Effector memory CD8-positive, alpha-beta T cell (primary cell): Measurements from ENCODE around the gene CYP2E1.
"Not testable (repeated sequence)": the region's sequence is repeated elsewhere in the genome, so short reads cannot be mapped to it uniquely, and the experiment has no call there.

Experiments
- ATAC-seq: fragments of 150-1000 bp; cut with Tn5 transposase; replicated peaks from 2 replicates; pipeline ENCODE4 v1.10.0; 2021; ENCODE audit warnings: mild to moderate bottlenecking, moderate library complexity
- DNase-seq, 3 experiments: peaks; one replicate each; pipeline ENCODE4 v3.0.0; 2021
- H3K27ac Mint-ChIP-seq, 2 donors: one replicate each; pipeline ENCODE4 v1.8.0; 2022; ENCODE audit warnings: mild to moderate bottlenecking in 2 of 2, mixed read lengths in 2 of 2, moderate library complexity in 2 of 2
- H3K27me3 Mint-ChIP-seq, 2 donors: one replicate each; pipeline ENCODE4 v1.8.0; 2022; ENCODE audit warnings: mixed read lengths in 2 of 2
- H3K36me3 Mint-ChIP-seq: one replicate; pipeline ENCODE4 v1.8.0; 2022; ENCODE audit warnings: mild to moderate bottlenecking, moderate library complexity, mixed read lengths; ENCODE audit not compliant: insufficient read depth
- H3K4me1 Mint-ChIP-seq, 2 donors: one replicate each; pipeline ENCODE4 v1.8.0; 2022; ENCODE audit warnings: low read depth in 2 of 2, mixed read lengths in 2 of 2
- H3K4me3 Mint-ChIP-seq, 2 donors: one replicate each; pipeline ENCODE4 v1.8.0; 2022; ENCODE audit warnings: mild to moderate bottlenecking in 2 of 2, mixed read lengths in 2 of 2, moderate library complexity in 2 of 2
- H3K9me3 Mint-ChIP-seq, 2 donors: one replicate each; pipeline ENCODE4 v1.8.0; 2022; ENCODE audit warnings: mixed read lengths in 2 of 2

Gene CYP2E1

DNA sequence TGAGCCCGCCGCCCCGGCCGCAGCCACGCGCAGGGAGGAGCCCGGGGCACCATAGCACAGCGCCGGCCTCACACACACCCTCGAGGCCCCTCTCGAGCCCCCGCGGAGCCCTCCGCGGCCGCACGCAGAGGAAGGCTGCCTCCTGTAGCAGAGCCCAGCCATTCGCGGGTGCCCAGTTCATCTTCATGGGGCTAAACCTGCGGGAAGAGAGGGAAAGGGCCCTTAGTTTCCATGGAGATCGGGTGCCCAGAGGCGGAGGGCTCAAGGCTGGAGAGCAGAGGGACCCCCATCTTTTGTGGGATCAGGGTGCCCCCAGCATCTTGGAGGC is 41.1 kb downstream of the CYP2E1 start:
- DNase-seq (no peak), ATAC-seq (no peak)
- Mint-ChIP-seq H3K36me3 (no peaks in the 10 kb centered on the region), H3K27ac (no peak overlapping the region), H3K27me3 (peaks cover 19 to 28% of the 10 kb centered on the region in 2 donors), H3K4me3 (no peak overlapping the region), H3K4me1 (no peaks in the 10 kb centered on the region), H3K9me3 (peaks cover 0 to under 1% of the 10 kb centered on the region in 2 donors)

DNA sequence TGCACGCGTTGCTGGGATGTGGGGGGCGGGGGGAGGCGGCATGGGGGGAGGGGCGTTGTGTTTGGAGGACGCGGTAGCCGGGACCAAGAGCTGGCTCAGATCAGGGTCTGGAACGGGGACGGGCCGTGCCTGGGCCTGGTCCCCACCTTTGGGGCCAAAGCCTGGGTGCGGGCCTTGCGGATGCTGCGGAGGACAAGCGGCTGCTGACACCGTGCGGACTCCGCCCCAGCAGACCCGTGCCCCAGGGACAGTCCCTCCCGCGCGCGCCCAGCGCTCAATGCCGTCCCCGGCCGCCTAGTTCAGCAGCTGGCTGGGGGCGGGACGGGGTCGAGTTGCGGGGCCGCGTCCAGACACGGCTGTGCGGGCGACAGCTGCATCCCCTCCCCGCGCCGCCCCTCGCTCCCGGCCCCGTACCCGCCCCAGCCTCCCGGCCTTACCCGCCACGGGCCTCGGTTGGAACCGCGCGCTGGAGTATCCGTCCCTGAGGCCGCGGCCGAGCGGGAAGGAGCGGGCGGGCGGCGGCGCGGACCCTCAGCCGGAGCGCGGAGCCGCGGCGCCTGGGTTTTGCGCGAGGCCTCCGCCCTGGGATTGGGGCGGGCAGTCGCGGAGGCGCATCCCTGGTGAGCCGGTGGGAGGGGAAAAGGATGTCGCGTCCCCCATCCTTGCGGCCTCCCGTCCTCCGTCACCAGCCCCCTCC is 41.8 kb downstream of the CYP2E1 start:
- not testable (repeated sequence) for H3K4me1 Mint-ChIP-seq, H3K4me3 Mint-ChIP-seq, H3K36me3 Mint-ChIP-seq, H3K27ac Mint-ChIP-seq, H3K9me3 Mint-ChIP-seq, DNase-seq
- peaks cover 18 to 28% of the 10 kb centered on the region in 2 donors for H3K27me3 Mint-ChIP-seq
- peak; percentile 32 for ATAC-seq

DNA sequence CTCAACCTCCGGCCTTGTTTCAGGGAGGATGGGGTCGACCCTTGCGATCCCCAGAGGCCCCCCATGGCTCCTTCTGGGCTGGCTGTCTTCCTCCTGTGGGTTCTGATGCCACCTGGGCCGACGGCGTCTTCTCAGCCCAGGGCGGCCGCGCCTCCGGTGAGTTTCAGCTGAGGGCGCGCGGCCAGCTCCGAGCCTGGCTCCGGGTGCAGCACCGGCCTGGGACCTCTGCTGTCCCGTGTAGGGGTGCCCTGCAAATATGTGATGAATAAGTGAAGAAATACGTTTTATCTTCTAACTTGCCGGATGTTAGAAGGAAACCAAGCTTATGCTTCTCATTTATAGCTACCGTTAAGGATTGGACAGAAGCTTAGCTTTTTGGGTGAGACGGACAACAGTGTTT is 42.6 kb downstream of the CYP2E1 start:
- not testable (repeated sequence) for H3K9me3 Mint-ChIP-seq, H3K4me3 Mint-ChIP-seq, H3K27ac Mint-ChIP-seq, H3K36me3 Mint-ChIP-seq, H3K4me1 Mint-ChIP-seq, ATAC-seq, DNase-seq
- H3K27me3 Mint-ChIP-seq = peaks cover 10 to 20% of the 10 kb centered on the region in 2 donors

DNA sequence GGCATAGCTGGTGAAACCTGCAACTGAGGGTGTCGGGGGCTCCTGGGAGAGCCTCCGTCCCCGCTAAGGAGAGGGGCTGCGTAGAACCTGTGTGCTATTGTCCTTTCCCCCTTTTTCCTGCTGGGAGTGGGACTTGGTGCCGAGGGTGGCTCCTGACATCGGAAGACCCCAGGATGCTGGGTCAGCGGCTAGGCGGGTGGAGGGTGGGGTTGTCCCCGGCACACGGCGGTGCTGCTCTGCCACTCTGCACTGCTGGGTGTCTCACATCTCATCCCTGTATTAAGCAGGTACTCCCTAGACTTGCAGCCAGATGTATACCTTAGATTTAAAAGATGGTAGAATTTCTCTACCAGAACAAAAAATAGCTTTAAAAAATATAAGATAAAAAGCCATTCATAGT is 44.9 kb downstream of the CYP2E1 start:
- H3K4me3 Mint-ChIP-seq, DNase-seq, H3K36me3 Mint-ChIP-seq, ATAC-seq, H3K9me3 Mint-ChIP-seq, H3K4me1 Mint-ChIP-seq, H3K27ac Mint-ChIP-seq: not testable (repeated sequence)
- peaks cover 2 to 19% of the 10 kb centered on the region in 2 donors for H3K27me3 Mint-ChIP-seq

DNA sequence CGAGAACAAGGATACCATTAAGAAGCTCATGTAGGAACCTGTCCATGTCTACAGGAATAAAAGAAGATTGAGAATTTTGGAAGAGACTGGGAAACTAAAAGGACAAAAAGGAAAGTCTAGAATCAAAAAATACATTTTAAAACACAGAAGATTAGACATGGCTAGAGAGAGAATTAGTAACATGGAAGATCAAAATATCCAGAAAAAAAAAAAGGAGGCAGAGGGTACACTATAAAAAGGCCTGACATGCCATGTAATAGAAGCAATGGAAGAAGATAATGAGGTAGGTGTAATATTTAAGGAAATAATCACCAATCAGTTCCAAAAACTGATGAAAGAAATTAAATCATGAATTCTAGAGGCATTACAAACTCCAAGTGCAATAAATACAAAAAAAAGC is 46.3 kb downstream of the CYP2E1 start:
- H3K27me3 Mint-ChIP-seq, H3K4me1 Mint-ChIP-seq, H3K9me3 Mint-ChIP-seq, DNase-seq, H3K27ac Mint-ChIP-seq, H3K4me3 Mint-ChIP-seq, ATAC-seq, H3K36me3 Mint-ChIP-seq: not testable (repeated sequence)

DNA sequence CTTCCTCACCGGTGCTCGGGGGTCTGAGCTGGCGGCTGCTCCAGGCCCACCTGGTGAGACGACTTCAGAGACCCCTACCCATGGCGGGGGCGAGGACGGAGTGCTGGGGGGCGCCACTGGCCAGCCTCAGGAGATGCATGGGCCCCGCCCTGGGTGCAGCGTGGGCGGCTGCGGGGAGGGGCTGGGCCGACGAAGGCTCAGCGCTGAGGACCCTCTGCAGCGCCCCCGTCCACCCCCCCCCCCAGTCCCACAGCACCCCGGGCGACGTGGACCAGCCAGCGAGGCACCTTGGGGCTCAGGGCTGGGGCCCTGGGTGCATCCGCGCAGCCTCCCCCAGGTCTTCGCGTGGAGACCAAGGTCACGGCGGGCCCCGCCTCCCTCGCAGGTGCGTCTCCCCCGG is 49.9 kb downstream of the CYP2E1 start:
- ATAC-seq, H3K4me1 Mint-ChIP-seq, H3K27ac Mint-ChIP-seq, H3K9me3 Mint-ChIP-seq, H3K4me3 Mint-ChIP-seq, H3K36me3 Mint-ChIP-seq, DNase-seq: not testable (repeated sequence)
- peaks cover 6 to 28% of the 10 kb centered on the region in 2 donors for H3K27me3 Mint-ChIP-seq
